ENCODE results near the gene ELN.
"Not testable (repeated sequence)": the region's sequence is repeated elsewhere in the genome, so short reads cannot be mapped to it uniquely, and the experiment has no call there.

ELN gene

GRCh38 chr7:74027683-74028320 is at the start of gene ELN:
ELN (plus strand) TSS chr7:74028173; CDS start chr7:74028188, 15 bp downstream.
- DNase-seq, result no peak

DNA sequence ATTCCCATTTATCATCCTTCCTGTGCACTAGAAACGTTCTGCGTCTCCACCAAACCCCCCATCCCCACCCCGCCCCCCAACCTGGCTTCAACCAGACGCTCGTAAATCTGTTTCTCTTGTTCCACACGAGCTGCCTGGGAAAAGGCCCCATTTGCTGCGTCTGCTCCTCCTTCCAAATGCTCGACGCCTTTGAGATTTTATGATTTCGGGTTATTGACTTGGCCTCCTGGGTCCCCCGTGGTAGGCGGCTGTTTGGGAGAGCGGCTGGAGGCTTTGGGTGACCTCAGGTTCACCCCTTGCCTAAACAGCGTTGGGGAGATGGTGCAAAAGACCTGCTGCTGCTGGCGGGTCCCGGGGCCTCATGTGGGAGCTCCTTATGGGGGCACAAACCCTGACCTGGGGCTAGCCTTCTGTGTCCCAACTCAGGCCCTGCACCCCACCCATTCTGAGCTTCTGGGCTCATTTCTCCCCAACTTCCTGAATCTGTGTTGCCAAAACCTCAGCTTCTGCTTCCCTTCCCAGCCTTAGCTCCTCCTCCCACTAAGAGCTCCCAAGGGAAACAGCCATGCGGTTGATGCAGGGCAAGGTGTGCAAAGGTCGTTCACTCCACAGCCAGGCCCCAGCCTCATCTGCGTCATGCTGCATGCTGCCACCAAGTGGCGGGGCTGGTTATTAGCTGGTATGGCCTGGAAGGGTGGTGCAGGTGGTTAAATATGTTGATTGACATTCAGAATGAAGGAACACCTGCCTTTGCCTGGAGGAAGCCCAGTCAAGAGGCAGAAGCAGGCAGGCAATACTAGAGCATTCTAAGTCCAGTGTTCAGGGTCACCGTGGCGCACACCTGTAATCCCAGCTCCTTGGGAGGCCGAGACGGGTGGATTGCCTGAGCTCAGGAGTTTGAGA is 49.1 kb upstream of the ELN start:
- peak; percentile 48 for DNase-seq

GRCh38 chr7:73979656-73980055 is 48.3 kb upstream of the ELN start:
- DNase-seq, result not testable (repeated sequence)

GRCh38 chr7:73980206-73980605 is 47.8 kb upstream of the ELN start:
- no peak for DNase-seq

- DNase-seq, result no peak
Observed at GRCh38 chr7:73981933-73982332, 46.0 kb upstream of the ELN start.

GRCh38 chr7:73983437-73984164 is 44.4 kb upstream of the ELN start:
- DNase-seq, result no peak

DNA sequence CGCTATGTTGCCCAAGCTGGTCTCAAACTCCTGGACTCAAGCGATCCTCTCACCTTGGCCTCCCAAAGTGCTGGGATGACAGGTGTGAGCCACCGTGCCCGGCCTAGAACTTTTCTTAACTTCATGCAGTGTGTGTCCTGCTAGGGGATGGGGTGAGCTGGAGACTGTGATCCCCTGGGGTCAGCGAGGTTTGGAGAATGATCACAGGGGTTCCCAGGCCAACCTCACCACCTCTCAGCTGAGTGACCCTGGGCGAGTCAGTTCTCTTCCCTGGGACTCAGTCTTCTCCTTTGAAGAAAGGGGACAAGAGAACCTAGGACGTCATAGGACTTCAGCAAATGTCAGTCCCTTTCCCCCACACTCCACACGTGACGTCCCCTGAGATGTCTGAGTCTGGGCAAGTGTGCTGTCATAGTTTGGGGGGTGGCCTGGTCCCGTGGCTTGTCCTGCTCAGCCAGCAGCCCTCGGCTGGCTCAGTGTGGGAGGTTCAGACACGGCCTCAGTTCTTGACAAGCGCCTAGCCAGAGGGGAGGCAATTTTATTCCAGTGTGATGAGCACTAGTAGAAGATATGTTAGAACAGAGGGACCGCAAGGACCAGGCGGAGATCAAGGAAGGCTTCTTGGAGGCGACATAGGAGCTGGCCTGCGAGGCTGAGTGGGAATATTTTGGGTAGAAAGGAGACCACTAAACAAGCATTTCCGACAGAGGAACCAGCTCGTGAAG is 43.3 kb upstream of the ELN start:
- no peak for DNase-seq

DNA sequence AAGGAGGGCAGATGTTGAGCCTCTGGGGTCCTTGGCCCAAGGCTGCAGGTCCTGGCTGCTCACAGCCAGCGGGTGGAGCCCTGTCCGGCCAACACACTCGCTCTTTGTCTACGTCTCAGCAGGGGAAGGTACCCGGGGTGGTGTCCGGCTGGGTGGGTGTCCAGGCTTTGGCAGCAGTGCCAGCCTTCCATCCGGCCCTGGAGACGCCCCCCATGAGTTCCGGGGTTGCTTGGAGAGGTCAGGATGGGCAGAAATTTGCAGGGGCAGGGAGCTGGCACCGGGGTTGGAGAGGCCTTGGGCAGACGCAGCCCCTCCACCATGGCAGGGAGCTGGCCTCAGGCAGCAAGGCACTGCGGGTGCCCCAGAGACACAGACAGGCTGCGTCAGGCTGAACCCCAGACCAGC is 42.2 kb upstream of the ELN start:
- no peak for DNase-seq

GRCh38 chr7:73986158-73986631 is 41.8 kb upstream of the ELN start:
- DNase-seq, result no peak

GRCh38 chr7:73987298-73987697 is 40.7 kb upstream of the ELN start:
- DNase-seq, result no peak

GRCh38 chr7:73988197-73988596 is 39.8 kb upstream of the ELN start:
- no peak for DNase-seq

- no peak for DNase-seq
Observed at GRCh38 chr7:73991522-73992100, 36.4 kb upstream of the ELN start.

DNA sequence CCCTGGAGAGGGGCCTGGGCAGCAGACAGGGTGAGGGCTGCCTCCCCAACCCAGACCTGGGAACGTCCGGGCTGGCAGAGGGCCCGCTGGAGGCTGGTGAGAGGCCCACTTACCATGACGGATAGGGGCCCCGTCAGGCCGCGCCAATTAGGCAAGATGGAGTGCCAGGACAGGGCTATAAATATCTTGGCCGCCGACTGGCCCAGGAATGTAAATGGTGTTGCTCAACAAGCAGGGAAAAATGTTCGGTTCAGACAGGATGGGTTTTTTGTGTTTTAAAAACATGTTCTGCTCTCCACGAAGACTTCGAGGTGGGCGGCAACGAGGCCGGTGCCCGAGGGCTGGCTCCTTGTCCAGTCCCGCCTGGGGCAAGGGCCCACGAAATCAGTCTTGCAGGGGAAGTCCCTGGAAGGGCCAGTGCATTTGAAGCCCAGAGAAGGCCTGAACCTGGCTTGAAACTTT is 35.8 kb upstream of the ELN start:
- no peak for DNase-seq

DNA sequence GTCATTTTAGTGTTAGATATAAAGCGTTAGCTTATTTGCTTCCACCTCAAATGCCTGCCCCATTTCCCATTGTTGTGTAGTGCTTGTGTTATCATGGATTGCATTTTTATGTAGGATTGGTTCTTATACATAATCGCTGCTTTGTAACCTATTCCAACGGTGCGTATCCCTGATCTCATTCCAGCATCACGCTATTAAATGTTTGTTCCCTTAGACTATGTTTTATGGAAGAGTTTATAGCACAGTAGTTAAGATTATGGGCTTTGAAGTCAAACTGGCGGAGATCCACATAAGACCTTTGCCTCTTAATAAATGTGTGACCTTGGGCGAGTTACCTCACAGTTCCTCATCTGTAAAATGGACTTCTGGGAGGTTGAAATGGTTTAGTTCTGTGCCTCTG is 34.0 kb upstream of the ELN start:
- DNase-seq, result no peak

DNA sequence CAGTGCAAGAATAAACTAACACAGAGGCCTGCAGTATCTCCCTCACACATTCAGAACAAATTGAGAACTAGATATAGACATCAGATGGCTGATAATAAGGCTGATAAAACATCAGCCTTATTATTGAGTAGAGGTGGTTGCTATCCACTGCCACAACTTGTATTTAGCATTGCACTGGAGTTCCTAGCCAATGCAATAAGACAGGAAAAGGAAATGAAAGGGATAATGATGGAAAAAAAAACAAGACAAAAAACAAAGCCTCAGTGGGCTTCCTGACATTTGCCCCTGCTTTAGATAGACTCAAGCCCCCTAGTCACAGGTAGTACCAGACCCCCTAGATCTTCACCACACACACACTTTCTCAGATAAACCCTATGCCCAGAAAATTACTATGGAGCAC is 33.2 kb upstream of the ELN start:
- no peak for DNase-seq

DNA sequence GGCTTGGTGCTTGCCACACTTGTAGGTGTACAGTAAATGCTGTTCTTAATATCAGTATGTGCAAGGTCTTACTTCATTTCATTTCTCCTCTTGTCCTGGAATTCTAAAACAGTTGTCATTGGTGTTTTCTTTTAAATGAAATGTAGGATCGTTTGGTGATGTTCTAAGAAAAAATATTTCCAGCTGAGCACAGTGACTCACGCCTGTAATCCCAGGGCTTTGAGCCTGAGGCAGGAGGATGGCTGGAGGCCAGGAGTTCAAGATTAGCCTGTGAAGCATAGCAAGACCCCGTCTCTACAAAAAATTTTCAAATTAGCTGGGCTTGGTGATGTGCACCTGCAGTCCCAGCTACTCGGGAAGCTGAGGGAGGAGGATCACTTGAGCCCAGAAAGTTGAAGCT is 32.6 kb upstream of the ELN start:
- no peak for DNase-seq

DNA sequence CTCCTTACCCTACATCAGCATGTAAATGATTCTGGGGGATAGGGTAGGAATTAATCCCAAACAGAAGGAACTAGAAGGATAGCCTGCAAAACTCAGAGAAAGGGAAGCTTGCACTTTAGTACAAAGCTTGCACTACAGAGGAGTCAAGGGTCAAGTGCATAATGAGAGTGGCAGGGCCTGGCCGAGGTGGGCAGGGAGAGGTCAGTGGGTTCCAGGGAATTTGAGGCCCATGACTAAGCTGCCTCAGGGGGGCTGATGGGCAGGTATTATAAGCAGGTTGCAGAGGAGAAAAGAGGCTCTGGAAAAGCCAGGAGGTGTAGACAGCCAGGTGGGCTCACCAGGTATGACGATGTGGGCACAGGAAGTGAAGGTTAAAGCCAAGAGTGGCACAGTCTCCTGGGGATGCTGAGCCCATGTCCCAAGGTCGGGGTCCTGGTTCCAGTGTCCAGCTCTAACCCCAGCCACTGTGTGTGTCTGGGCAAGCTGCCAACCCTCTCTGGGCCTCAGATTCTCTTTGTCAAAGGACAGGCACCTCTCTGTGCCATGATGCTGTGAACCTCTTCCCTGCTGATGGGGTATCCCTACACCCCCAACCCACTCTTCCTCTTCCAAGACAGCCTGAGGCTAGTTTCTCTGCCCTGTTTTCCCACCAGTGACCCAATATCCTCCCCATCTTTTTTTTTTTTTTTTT is 32.0 kb upstream of the ELN start:
- DNase-seq, result no peak

DNA sequence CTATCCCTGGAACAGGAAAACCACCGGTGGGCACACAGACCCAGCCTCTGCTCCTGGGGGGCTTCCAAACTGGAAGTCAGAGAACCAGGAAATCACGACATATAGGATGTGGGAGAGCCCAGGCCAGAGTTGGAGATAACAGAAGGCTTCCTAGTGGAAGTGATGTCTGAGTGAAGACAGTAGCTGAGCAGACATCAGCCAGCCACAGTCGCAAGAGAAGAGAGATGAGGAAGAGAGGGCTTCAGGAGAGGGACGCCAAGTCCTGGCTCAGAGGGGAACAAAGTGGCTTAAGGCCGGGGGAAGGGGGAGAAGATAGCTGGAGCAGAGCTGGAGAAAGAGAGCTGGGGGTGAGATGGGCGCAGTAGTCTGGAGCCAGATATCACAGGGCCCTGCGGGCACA is 30.9 kb upstream of the ELN start:
- DNase-seq, result no peak

GRCh38 chr7:73999664-74000435 is 28.1 kb upstream of the ELN start:
- no peak for DNase-seq

DNA sequence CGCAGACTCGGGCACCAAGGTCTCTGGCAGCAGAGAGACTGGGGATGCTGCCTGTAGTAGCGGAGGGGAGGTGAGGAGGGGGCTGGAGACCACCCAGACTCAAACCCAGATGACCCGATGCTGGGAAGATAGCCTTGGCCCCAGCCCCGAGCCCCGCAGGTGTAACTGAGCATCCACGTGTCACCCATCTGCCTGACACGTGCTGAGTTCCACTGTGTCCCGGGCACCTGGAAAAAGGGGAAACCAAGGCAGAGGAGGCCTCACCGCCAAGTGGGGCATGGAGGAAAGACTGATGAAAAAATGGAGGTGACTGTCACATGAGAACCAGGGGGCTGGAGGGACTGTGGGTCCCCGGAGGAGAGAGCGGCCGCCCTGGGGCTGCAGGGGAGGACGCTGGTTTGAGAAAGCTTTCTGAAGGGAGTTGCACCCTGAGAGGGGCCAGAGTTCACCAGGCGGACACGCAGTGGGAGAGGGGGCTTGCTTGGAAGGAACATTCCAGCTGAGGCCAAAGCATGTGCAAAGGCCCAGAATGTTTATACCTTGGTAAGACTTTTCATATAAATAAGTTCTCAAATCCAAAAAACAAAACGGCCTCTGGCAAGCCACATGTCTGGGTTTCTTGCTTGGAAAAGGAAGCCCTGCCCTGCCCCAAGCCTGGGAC is 27.4 kb upstream of the ELN start:
- no peak for DNase-seq

DNA sequence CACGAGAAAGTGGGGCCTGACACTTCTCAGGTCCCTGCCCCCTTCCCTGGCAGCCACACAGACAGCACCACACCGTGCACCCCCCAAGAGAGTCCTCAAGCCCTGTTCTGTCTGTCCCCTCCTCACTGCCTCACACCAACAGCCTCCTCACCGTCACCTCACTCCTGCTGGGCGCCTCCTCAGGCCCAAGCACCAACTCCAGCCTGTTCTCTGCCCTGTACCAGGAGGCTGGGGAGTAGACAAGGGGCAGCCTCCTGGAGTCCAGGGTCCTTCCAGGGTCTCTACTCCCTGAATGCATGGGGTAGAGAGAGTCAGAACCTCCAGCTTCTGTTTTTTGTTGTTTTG is 26.9 kb upstream of the ELN start:
- no peak for DNase-seq
